Mesenchymal stem cell (in vitro differentiated cells and primary cell): ENCODE data around the gene SEPTIN1.

Experiments
- DNase-seq: peaks from one replicate; pipeline ENCODE4 v3.0.0-alpha.2; 2013
- H2AFZ ChIP-seq: one replicate; pipeline ENCODE4 v1.6.1; 2013; ENCODE audit warnings: low read depth, mild to moderate bottlenecking, control low read depth, inconsistent platforms, low read length, moderate library complexity
- H2AK5ac ChIP-seq: 2 replicates; pipeline ENCODE4 v1.6.1; 2013; ENCODE audit warnings: low read length, moderate library complexity, mild to moderate bottlenecking, inconsistent platforms; ENCODE audit not compliant: severe bottlenecking
- H2BK120ac ChIP-seq: one replicate; pipeline ENCODE4 v1.6.1; 2013; ENCODE audit warnings: low read depth, mild to moderate bottlenecking, inconsistent platforms, low read length, moderate library complexity
- H2BK12ac ChIP-seq, 2 experiments: one replicate each; pipeline ENCODE4 v1.6.1; 2013; ENCODE audit warnings: inconsistent platforms in 2 of 2, low read length in 2 of 2, mild to moderate bottlenecking in 2 of 2, moderate library complexity in 2 of 2, control low read depth in 1 of 2
- H2BK15ac ChIP-seq: one replicate; pipeline ENCODE4 v1.6.1; 2013; ENCODE audit warnings: mild to moderate bottlenecking, low read depth, inconsistent platforms; ENCODE audit not compliant: poor library complexity, severe bottlenecking
- H2BK5ac ChIP-seq: 2 replicates; pipeline ENCODE4 v1.6.1; 2013; ENCODE audit warnings: low read depth, mild to moderate bottlenecking, low read length, control low read depth, inconsistent platforms; ENCODE audit not compliant: poor library complexity, severe bottlenecking
- H3K14ac ChIP-seq, 2 experiments: one replicate each; pipeline ENCODE4 v1.6.1; 2013; ENCODE audit warnings: inconsistent platforms in 2 of 2, low read length in 2 of 2, control low read depth in 1 of 2, mild to moderate bottlenecking in 1 of 2, moderate library complexity in 1 of 2
- H3K18ac ChIP-seq, 2 experiments: one replicate each; pipeline ENCODE4 v1.6.1; 2013; ENCODE audit warnings: inconsistent platforms in 2 of 2, low read length in 2 of 2, control low read depth in 1 of 2, low read depth in 1 of 2, mild to moderate bottlenecking in 1 of 2
- H3K23ac ChIP-seq, 2 experiments: one replicate each; pipeline ENCODE4 v1.6.1; 2013; ENCODE audit warnings: inconsistent platforms in 2 of 2, low read length in 2 of 2, mild to moderate bottlenecking in 2 of 2, moderate library complexity in 2 of 2, control low read depth in 1 of 2
- H3K27ac ChIP-seq: 2 replicates; pipeline ENCODE4 v1.5.1; 2013; ENCODE audit warnings: mild to moderate bottlenecking, moderate library complexity, low read length, control low read depth, inconsistent platforms; ENCODE audit not compliant: poor library complexity, severe bottlenecking
- H3K27me3 ChIP-seq, 2 experiments: 2 replicates each; pipeline versions ENCODE4 v1.6.1 to v1.7.0; 2013; ENCODE audit warnings: low read length in 2 of 2, mild to moderate bottlenecking in 2 of 2, moderate library complexity in 2 of 2, control low read depth in 1 of 2, inconsistent platforms in 1 of 2; ENCODE audit not compliant: control insufficient read depth in 1 of 2, insufficient read depth in 1 of 2
- H3K36me3 ChIP-seq, 2 experiments: 2 replicates each; pipeline versions ENCODE4 v1.6.1 to v1.7.0; 2013; ENCODE audit warnings: low read length in 2 of 2, control low read depth in 1 of 2, inconsistent platforms in 1 of 2, low read depth in 1 of 2, mild to moderate bottlenecking in 1 of 2; ENCODE audit not compliant: insufficient read depth in 2 of 2, control insufficient read depth in 1 of 2
- H3K4ac ChIP-seq, 2 experiments: one replicate each; pipeline ENCODE4 v1.6.1; 2013; ENCODE audit warnings: inconsistent platforms in 2 of 2, low read length in 2 of 2, mild to moderate bottlenecking in 2 of 2, moderate library complexity in 2 of 2, control low read depth in 1 of 2, low read depth in 1 of 2
- H3K4me1 ChIP-seq: 2 replicates; pipeline ENCODE4 v1.6.1; 2013; ENCODE audit warnings: low read depth, low read length, control low read depth; ENCODE audit not compliant: control insufficient read depth, insufficient read depth
- H3K4me2 ChIP-seq: 2 replicates; pipeline ENCODE4 v1.6.1; 2013; ENCODE audit warnings: low read length, mild to moderate bottlenecking, inconsistent platforms; ENCODE audit not compliant: poor library complexity, severe bottlenecking
- H3K4me3 ChIP-seq, 2 experiments: 2 replicates each; pipeline versions ENCODE4 v1.5.1 to v1.7.0; 2013; ENCODE audit warnings: low read length in 2 of 2, mild to moderate bottlenecking in 2 of 2, control low read depth in 1 of 2, low read depth in 1 of 2; ENCODE audit not compliant: insufficient read depth in 1 of 2
- H3K79me1 ChIP-seq: replicated peaks from 2 replicates; pipeline ENCODE4 v1.6.1; 2013; ENCODE audit warnings: mild to moderate bottlenecking, control low read depth, low read length, inconsistent platforms; ENCODE audit not compliant: poor library complexity, severe bottlenecking
- H3K9ac ChIP-seq: 2 replicates; pipeline ENCODE4 v1.7.0; 2013; ENCODE audit warnings: mild to moderate bottlenecking, low read length, moderate library complexity
- H3K9me3 ChIP-seq: 2 replicates; pipeline ENCODE4 v1.7.0; 2013; ENCODE audit warnings: mild to moderate bottlenecking, low read length; ENCODE audit not compliant: control insufficient read depth
- H4K8ac ChIP-seq: one replicate; pipeline ENCODE4 v1.6.1; 2013; ENCODE audit warnings: inconsistent platforms, mild to moderate bottlenecking, low read length, moderate library complexity
- H4K91ac ChIP-seq: one replicate; pipeline ENCODE4 v1.6.1; 2013; ENCODE audit warnings: mild to moderate bottlenecking, low read length, inconsistent platforms
- WGBS: methylation state at CpG from one replicate; pipeline ENCODE4 v1.1.7; 2013; ENCODE audit warnings: mixed read lengths; 5-methylcytosine and 5-hydroxymethylcytosine counted together

SEPTIN1 gene

GRCh38 chr16:30414159-30414558 lies 31.8 kb upstream of the SEPTIN1 start:
- Histone ChIP-seq H2AK5ac (no peak overlapping the region), H4K91ac (no peak overlapping the region), H3K18ac (no peak overlapping the region), H3K9me3 (no peaks in the 10 kb centered on the region), H3K9ac (no peak overlapping the region), H4K8ac (no peak overlapping the region), H2BK120ac (no peak overlapping the region), H2BK5ac (no peak overlapping the region), H3K36me3 (peaks cover 30 to 46% of the 10 kb centered on the region in 2 experiments), H3K79me1 (peaks cover 28% of the 10 kb centered on the region), H3K4me2 (no peak overlapping the region), H3K4me1 (peaks cover 25% of the 10 kb centered on the region), H3K27me3 (no peaks in the 10 kb centered on the region), H2BK15ac (no peak overlapping the region), H3K4ac (no peak overlapping the region), H2BK12ac (no peak overlapping the region), H2AFZ (no peak overlapping the region), H3K23ac (no peak overlapping the region), H3K14ac (no peak overlapping the region), H3K27ac (no peak overlapping the region), H3K4me3 (no peak overlapping the region)
- WGBS, result 98% methylated on average over 3 of the region's 5 CpGs
- DNase-seq, result no peak

- Histone ChIP-seq H3K4me2 (no peak overlapping the region), H2BK120ac (no peak overlapping the region), H4K91ac (no peak overlapping the region), H3K9me3 (no peaks in the 10 kb centered on the region), H3K18ac (no peak overlapping the region), H2BK12ac (no peak overlapping the region), H3K4ac (no peak overlapping the region), H3K9ac (peak overlapping the region; percentile 69), H3K36me3 (peaks cover 29 to 46% of the 10 kb centered on the region in 2 experiments), H2AFZ (no peak overlapping the region), H3K23ac (no peak overlapping the region), H2AK5ac (peak overlapping the region; percentile 91), H3K27me3 (no peaks in the 10 kb centered on the region), H3K79me1 (peaks cover 26% of the 10 kb centered on the region), H3K14ac (no peak overlapping the region), H3K4me1 (peaks cover 28% of the 10 kb centered on the region), H3K27ac (peak overlapping the region; percentile 44), H4K8ac (no peak overlapping the region), H2BK5ac (no peak overlapping the region), H3K4me3 (no peak overlapping the region), H2BK15ac (no peak overlapping the region)
- DNase-seq, result no peak
- WGBS, result 95% methylated on average over 5 of the region's 6 CpGs
Measured at GRCh38 chr16:30413112-30413806, 30.9 kb upstream of the SEPTIN1 start.

- no peaks in the 10 kb centered on the region for H3K9me3 ChIP-seq
Measured at GRCh38 chr16:30409125-30410060, 27.0 kb upstream of the SEPTIN1 start.

More at GRCh38 chr16:30409125-30410060, 27.0 kb upstream of the SEPTIN1 start:
- no peak overlapping the region for H2BK5ac ChIP-seq
- no peak overlapping the region for H2BK120ac ChIP-seq
- peak overlapping the region; percentile 7 for H3K27ac ChIP-seq
- H3K4me2 ChIP-seq, result peak overlapping the region; percentile 20
- H2BK12ac ChIP-seq, result no peak overlapping the region
- no peak overlapping the region for H3K14ac ChIP-seq
- peak overlapping the region; percentile 46 for H4K8ac ChIP-seq
- no peak overlapping the region for H2BK15ac ChIP-seq
- H3K27me3 ChIP-seq, result no peaks in the 10 kb centered on the region
- DNase-seq, result peak; percentile 89
- no peak overlapping the region for H2AFZ ChIP-seq
- H3K23ac ChIP-seq, result no peak overlapping the region
- H3K79me1 ChIP-seq, result peaks cover 17% of the 10 kb centered on the region
- no peak overlapping the region for H3K18ac ChIP-seq
- peaks cover 22% of the 10 kb centered on the region for H3K4me1 ChIP-seq
- no peak overlapping the region for H3K4ac ChIP-seq
- H3K4me3 ChIP-seq, result peak overlapping the region in 1 of 2 experiments; percentile 56
- 51% methylated on average over 15 of the region's 15 CpGs for WGBS
- H2AK5ac ChIP-seq, result no peak overlapping the region
- H3K9ac ChIP-seq, result peak overlapping the region; percentile 71
- H3K36me3 ChIP-seq, result peaks cover 15 to 35% of the 10 kb centered on the region in 2 experiments
- no peak overlapping the region for H4K91ac ChIP-seq
